A549 (cell line): ENCODE data around the gene AVPR1A. TPM values are rescaled to one million over a fixed set of nuclear protein-coding genes. Genes with fewer than 3 reads are reported as not detected.

Experiments
- CHD4 ChIP-seq: fragments of 200-600 bp; sonication (generic); IDR thresholded peaks from 2 replicates; pipeline ENCODE4 v1.6.1; 2016; ENCODE audit warnings: antibody characterized with exemption, mild to moderate bottlenecking, borderline replicate concordance
- EP300 ChIP-seq, 2 experiments: fragments of >200 bp; sonication (Bioruptor Twin); formaldehyde crosslinking; IDR thresholded peaks; 2 replicates in 1 of 2; 3 replicates in 1 of 2; pipeline ENCODE4 v1.6.1; 2016 to 2017
- KDM1A ChIP-seq: fragments of 200-600 bp; sonication (generic); IDR thresholded peaks from 2 replicates; pipeline ENCODE4 v1.6.1; 2016; ENCODE audit warnings: low read depth, mild to moderate bottlenecking
- MAFK ChIP-seq: fragments of 450-650 bp; IDR thresholded peaks from 2 replicates; pipeline ENCODE4 v1.6.1; 2014; ENCODE audit not compliant: partially characterized antibody
- MAZ ChIP-seq: fragments of 150-350 bp; IDR thresholded peaks from 2 replicates; pipeline ENCODE4 v1.6.1; 2014; ENCODE audit warnings: antibody characterized with exemption, low read depth, low read length, borderline replicate concordance
- NFE2L2 ChIP-seq: fragments of 150-350 bp; conservative IDR thresholded peaks from 2 replicates; pipeline ENCODE4 v1.6.1; 2014; ENCODE audit warnings: low read length
- SREBF2 ChIP-seq: fragments of 450-650 bp; IDR thresholded peaks from 2 replicates; pipeline ENCODE4 v1.6.1; 2014; ENCODE audit warnings: mild to moderate bottlenecking, moderate library complexity
- ZC3H11A ChIP-seq: fragments of 450-650 bp; IDR thresholded peaks from 2 replicates; pipeline ENCODE4 v1.6.1; 2014; ENCODE audit warnings: antibody characterized with exemption, mild to moderate bottlenecking
- ZFP36 ChIP-seq: fragments of 450-650 bp; IDR thresholded peaks from 2 replicates; pipeline ENCODE4 v1.6.1; 2014; ENCODE audit warnings: borderline replicate concordance; ENCODE audit not compliant: partially characterized antibody
- polyA plus RNA-seq, 4 experiments: library from polyadenylated mRNA; depleted of rRNA in 3 of 4; stranded (reverse); fragments of >200 nt; fragmentation: RNase III in 1 of 4; extraction: RNeasy Plus Mini Kit Qiagen cat#74134 plus additional on column Dnase treatment in 1 of 4; gene quantifications; 2 replicates in 3 of 4; 3 replicates in 1 of 4; pipeline ENCODE4 v1.2.3, GENCODE V29; 2011 to 2017

AVPR1A gene
- polyA plus RNA-seq, 2 of the 4 experiments (the other 2 are of a cell fraction), result 0.01 TPM; not detected in 1

- TF ChIP-seq ZC3H11A (no peak), MAFK (no peak), CHD4 (no peak), SREBF2 (no peak), MAZ (no peak), KDM1A (no peak), EP300 (IDR thresholded peaks at IDR 0.05) (no peak), ZFP36 (no peak), NFE2L2 (no peak)
Measured at GRCh38 chr12:63093084-63093483, 57.9 kb downstream of the AVPR1A start (continued).

Other genes starting within 250 kb of the AVPR1A start
- gene PPM1H, start 216.1 kb downstream of the AVPR1A start, polyA plus RNA-seq (2011; rRNA removed), result 7.8 and 7.9 TPM in 2 replicates
- 6.8 to 7.8 TPM (median 7.8 TPM) in 3 replicates for gene PPM1H, start 216.1 kb downstream of the AVPR1A start, polyA plus RNA-seq (2017; fragmentation: RNase III; extraction: RNeasy Plus Mini Kit Qiagen cat#74134 plus additional on column Dnase treatment)